Ecto neural progenitor cell (in vitro differentiated cells): ENCODE data around the gene XYLT1.

Source experiments
- DNase-seq: peaks from one replicate; pipeline ENCODE4 v3.0.0-alpha.2; 2018; ENCODE audit warnings: low spot score

The XYLT1 gene

DNA sequence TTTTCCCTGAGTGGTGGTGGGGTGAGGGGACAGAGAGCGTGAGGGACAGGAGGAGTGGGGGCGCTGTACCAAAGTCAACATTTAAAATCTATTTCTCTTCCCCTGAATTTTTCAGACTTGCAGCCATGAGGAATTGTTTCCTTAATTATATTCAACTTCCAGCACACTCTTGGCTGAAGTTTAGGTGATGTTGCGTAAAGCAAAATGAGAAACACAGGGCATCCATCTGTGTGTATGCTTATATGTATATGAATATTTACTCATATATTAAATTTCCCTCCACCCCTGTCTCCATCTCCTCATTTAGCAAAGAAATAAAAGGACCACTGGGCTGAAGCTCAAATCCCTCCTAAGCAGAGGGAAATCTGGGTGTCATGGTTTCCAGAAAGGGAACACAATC is 218.1 kb downstream of the XYLT1 start:
- no peak for DNase-seq

DNA sequence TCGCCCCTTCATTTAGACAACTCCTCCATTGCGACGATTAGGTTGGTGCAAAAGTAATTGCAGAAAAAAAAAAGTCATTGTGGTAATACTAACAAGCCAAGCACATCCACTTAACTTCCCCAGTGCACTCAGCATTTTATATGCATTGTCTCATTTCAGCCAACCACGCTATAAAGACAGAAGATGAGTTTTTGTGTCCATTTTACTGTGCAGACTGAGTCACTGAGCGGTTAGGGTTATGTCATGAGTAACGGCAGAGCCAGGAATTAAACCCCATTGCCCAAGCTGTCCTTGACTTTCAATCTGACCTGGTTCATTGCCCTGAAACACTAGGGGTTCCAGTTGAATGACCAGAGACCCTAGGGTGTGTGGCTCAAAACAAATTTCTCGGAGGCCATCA is 218.7 kb downstream of the XYLT1 start:
- DNase-seq, result no peak

DNA sequence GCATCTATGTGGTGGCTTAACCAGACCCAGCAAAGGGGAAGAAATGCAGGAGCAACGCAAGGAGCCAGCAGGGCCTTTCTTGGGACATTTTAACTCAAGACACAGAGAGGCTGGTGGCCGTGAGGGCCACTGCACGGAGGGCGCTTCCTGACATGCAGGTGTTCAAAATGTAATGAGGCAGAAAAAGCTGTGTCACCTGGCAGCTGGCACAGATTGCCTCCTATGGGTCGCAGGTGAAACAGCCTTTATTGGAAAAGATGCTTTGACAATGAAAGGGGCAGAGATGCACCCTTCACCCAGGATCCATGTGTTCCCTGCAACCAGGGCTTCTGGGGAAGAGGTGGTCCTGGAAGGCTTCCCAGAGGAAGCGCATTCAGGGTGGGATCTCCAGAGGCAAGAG is 219.3 kb downstream of the XYLT1 start:
- no peak for DNase-seq

DNA sequence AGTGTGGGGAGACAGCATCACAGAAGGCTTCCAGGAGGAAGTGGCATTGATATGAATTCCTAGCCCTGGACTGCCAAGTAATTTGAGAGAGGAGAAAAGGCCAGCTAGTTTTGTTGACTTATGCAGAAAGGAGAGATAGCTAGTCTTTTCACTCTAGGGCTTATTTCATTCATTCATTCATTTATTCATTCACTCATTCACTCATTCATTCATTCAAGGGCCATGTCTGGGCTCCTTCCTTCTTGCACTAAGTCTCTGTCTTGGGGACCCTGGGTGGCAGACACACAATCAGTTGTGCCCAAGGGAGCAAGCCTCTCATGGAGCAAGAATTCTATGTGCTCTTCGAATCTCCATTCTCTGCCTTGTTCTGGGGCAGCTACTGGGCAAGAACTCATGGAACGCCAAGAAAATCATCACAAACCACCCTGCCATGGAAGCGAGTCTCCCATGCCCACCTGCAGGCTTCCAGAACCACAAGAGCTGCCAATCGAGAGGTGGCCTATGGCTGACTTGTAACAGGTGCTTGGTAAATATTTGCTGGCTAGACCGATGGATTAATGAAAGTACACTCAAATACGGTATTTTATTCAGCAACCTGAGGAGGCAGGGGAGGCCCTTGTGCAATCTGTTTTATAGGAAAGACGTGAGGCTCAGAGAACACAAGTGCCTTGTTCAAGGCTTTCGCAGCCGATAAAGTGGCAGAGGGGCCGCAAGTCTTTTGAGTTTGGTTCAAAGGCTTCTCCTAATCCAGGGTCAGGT is 223.6 kb downstream of the XYLT1 start:
- no peak for DNase-seq

DNA sequence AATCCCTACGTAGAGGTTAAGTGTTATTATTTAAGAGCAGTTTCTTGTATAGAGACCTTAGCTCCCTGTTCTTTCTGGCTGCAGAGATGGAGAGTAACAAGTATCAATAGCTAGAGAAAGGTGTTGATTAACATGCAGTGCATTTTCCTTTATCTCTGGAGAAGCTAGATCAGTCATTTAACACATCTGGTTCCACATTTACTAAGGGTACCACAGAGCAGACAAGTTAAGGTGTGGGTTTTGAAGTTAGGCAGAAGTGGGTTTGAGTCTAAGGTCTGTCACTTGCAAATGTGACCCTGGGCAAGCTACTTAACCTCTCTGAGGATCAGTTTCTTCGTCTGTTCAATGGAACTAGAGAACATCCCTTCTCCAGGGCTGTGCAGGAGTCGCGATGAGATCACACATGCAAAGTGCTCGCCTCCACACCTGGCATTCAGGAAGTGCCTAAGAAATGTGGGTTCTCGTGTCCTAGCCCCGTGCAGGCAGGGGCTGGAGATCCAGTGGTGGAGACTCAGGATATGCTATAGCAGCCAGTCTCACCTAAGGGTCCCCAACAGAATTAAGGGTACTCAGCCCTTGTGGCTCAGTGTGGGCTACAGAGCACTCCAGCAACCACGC is 224.4 kb downstream of the XYLT1 start:
- no peak for DNase-seq

DNA sequence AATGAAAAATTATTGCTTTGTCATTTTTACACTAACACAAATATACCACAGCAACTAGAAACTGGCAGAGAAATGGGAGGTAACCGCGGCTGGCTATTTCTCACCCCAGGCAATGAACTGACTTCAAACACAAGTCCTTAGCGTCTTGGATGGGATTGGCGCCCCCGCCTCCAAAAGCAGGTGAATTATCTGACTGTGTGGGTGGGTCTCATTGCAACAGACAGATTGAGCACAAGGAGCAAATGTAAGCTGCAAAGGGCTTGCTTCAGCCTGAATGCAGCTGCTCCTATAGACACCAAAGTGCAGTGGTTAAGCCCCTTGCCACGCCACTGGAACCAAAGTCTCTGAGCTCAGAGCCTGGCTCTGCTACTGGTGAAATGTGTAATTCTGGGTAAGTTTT is 225.0 kb downstream of the XYLT1 start:
- no peak for DNase-seq

DNA sequence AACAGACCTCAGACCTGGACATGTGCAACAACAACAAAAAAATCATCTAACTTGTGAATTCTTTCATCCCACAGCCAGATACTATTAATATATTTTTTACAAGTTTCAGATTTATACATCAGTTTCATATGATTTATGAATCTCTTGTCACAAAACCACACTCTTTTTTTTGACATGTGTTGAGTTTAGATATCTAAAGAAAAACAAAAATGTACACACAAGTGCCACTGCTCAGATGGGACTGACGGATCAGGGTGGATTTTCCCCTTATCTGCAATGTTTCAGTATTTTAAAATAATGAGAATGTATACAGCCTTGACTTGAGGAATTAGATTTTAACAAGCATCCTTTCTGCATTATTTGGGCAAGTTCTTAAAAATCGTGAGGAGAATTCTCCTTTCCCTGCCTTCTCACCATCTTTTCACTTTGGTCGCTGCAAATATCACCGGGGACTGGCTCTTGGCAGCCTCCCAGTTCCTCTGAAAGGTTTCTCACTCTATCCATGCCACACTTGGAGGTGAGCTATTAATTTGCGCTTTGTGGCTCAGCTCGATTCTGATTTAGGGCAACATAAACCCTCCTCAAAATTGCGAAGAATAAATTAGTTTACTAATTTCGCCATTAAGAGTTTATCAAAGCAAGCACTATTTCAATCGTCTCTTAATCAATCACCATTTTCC is 225.7 kb downstream of the XYLT1 start:
- DNase-seq, result no peak

DNA sequence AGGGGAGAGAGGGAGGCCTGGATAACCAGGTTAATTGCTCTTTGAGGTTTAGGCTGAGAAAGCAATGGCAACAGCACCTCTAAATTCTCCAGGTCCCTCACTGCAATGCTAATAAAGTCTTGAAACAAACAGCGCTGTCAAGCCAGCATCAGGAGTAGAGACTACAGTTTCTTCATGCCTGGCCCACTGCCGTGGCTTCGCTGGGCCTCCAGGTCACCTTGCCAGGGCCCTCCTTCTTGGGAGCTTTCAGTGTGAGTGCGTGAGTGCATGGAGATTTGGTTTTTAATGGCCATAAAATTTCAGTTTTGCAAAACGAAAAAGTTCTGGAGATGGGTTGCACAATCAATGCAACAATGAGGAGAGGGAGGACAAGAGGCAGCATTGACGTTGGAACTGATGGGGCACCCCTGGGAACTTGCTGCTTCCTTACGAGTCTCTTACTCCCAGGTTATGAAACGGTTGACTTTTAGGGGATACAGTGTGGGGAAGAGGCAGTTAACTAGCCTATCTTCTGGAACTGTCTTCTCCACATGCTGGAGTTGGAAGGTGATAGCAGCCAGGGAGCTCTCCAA is 229.4 kb downstream of the XYLT1 start:
- DNase-seq, result no peak

DNA sequence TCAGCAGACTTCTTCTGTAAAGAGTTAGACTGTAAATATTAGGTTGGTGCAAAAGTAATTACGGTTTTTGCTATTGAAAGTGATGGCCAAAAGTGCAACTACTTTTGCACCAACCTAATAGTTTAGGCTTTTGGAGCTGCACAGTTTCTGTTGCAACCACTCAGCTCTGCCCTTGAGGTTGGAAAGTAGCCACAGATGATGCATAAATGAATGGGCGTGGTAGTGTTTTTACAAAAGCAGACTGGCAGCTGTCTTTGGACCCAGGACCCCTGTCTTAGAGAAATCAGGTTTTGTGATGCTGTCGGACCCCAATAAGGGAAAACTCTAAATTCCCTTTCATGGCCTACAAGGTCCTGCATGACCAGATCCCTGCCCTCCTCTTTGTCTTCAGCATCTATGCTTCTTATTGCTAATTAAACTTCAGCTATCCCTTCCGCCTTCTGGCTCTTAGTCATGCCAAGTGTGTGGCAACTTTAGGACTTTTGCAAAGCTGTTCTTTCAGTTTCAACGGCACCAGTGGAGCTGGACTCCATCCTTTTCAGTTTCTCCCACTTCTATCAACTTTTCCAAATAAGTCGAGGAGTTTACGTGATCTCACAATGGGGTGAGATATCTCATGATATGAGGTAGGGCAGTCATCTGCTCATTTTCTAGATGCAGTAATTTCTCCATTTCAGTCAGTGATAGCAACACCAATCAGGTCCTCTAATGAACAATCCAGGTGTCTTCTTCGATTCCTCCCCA is 232.3 kb downstream of the XYLT1 start:
- DNase-seq, result no peak

DNA sequence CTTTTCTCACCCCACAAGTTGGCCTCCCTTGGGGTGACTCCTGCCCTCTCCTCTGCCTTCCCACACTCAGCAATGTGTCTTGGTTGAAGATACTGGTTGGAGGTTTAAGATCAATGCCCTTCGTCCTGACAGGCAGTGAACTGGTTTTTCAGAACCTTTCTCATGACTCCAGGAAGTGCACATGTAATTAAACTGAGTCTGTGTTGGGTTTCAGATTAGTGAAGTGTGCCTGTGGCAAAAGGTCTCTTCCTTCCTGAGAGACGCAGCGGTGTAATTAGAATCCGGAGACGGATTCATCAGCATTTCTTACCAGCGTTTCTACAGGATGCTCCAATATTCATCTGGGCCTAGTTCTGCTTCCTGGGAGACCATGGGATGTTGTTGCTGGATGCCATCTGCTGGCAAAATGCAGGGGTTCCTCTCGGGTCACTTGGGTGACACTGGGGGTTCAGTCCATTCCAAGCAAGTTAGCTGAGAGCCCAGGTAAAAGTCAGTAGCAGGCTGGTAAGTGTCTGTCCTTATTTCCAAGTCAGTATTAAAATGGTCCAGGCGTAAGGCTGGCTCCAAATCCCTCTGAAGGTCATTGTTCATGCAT is 233.3 kb downstream of the XYLT1 start:
- no peak for DNase-seq

DNA sequence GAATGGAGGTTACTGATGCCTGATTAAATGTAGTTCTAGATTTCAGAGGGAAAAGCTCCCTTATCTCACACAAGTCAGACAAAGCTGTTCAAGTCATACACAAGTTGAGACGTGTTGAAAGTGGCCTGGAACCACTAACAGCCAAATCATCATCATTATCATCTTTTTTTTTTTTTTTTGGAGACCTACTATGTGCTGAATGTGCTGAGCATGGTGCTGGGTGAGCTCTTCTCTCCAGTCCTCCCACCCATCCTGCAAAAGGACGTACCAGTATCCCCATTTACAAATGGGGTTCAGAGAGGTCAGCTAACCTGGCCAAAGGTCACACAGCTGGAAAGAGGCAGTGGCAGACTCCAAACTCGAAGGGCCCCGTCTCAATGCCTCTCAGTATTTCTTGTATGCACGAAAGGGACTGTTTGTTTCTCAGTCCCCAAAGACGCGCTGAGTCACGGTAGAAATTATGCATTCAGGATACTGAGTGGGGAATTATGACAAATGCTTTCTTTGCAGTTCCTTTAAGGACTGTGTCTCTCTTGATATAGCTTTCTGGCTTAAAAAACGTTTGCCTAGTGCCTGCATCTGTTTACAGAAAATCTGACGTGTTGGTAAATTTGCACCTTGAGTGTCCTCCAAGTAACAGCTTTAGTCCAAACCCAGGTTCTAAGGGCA is 235.5 kb downstream of the XYLT1 start:
- DNase-seq, result no peak

DNA sequence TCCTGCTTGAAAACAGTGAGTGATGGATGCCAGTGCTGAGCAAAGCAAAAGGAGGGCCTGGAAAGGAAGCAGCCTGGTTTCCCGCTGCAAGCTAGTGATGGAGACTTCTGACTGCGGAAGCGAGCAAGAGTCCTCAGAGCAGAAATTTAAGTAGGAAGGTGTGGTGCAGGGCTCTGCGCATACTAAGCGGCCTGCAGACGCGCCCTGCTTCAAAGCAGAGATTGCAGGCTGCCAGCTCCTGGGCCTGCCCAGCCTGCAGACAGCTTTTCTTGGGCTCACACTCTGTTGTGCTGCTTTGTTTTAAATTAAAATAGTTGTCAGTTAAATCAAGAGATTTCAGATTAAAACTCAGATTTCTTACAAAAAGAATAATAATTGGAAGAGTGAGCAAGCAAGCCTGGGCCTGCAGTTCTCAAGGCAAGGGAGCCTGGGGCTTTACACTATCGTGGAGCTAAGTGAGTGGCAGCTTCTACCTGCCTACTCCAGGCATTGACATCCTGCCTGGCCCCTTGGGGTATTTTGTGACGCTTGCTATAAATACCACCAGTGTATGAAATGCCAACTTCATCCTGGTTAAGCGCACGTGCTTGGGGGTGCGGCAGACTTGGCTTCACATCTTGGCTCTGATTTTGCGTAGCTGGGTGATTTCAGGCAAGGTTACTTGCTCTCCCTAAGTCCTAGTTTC is 237.3 kb downstream of the XYLT1 start:
- DNase-seq, result no peak

DNA sequence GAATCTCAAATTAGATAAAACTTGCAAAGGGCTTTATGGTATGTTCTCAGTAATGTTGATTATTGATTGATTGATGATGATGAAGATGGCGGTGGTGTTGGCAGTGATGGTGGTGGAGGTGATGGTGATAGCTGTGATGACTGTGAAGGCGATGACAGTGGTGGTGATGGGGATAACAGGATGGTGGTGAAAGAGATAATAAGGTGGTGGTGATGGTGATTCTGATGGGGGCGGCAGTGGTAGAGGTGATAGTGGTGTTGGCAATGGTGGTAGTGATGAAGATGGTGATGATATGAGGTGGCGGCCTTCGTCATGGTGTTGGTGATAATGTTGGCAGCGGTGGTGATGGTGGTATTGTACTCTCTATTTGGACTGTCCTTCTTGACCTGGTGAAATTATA is 238.3 kb downstream of the XYLT1 start:
- no peak for DNase-seq

DNA sequence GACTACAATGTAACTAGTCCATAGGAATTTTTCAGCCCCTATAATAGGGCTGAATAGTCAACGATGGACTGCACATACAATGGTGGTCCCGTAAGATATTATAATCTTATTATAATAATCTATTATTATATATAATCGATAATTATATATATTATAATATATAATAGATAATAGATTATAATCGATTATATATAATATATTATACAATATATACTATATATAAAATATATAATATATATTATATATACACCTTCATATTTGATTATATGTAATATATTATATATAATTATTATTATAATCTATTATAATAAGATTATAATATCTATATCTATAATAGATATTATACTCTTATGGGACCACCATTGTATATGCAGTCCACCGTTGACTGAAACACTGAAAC is 238.8 kb downstream of the XYLT1 start:
- no peak for DNase-seq

DNA sequence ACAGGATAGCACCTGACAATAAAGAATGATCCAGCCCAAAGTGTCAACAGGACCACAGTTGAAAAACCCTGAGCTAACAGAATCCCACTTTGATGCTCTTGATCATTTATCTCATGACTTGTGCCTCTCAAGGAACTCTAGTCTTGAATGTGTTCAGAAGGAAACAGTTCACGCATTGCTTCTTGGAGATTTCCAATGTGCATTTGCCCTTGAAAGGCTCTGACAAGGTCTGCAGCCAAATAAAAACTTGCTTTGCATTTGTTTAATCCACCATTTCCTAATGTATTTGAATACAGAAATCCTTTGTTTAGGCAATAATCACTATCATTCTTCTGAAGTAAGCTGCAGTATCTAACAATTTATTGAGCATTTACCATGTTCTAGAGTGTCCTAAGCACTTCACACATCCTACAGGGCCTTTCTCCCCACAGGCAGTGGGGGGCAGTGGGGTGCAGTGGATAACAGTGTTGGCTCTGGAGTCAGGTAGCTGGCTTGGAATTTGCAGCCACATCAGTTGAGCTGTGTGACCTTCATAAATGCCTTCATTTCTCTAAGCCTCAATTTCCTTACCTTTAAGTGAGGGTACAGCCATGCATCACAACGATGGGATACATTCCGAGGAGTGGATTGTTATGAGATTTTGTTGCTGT is 239.7 kb downstream of the XYLT1 start:
- DNase-seq, result no peak

DNA sequence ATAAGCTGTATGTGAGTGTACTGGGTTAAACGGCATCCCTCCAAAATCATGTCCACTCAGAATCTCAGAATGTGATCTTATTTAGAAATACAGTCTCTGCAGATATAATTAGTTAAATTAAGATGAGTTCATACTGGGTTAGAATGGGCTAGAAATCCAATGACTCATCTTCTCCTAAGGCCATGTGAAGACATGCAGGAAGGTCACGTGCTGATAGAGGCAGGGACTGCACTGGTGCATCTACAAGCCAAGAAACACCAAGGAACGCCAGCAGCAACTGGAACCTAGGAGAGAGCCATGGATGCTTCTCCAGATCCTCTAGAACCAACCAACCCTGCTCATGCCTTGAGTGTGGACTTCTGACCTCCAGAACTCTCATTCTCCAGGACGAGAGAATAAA is 241.0 kb downstream of the XYLT1 start:
- no peak for DNase-seq

DNA sequence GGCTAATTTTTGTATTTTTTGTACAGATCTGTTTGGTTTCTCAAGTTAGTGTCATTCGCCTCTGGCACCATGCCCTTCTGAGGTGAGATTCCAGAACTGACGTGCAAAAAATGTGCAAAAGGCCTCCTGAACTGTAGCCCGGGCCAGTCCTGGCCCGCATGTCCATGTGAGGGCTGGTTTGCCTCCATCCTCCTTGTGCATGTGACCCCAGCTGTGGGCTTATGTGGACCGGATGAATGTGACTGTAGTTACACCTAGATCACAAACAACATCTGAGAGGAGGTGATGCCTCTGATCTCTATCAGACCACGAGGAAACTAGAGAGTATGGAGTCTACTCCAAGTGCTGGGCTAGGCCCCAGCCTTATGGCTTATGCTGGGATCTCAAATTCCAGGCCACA is 241.6 kb downstream of the XYLT1 start:
- DNase-seq, result no peak

DNA sequence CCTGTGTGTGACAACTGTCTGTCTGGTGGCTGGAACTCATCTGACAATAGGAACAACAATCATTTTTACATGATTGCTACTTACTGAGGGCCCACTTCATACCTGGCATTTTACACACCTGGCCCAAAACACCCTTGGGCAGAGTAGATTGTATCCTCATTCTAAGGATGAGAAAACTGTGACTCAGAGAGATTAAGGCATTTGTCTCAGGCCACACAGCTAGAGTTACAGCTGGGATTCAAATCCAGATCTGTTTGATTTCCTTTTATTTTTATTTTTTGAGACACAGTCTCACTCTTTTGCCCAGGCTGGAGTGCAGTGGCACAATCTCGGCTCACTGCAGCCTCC is 242.1 kb downstream of the XYLT1 start:
- DNase-seq, result no peak

DNA sequence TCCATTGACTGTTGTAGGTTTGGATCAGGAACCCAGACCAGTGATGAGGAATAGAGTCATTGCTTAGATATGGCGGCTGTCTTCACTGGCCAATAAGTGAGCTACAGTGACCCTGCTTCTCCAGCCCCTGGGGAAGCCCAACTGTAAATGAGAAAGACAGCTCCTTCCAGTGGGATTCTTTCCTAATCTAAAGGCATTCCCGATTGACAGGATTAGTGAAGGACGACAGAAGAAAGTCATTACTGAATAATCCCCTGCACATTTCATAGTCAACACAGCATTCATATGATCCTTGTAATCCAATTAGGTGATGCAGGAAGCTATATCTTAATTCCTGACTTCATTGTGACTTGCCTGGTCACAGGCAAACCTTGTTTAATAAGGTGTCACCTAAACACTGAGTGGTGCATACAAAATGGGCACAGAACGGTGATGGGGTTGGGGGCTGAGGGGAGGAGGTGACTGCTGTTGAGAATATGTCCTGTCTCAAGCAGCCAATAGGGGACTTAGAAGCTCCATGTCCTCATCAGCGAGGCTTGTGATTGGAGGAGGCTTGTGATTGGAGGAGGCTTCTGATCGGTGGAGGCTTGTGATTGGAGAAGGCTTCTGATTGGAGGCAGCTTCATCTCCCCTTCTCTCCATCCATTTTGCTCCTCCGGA is 242.6 kb downstream of the XYLT1 start:
- no peak for DNase-seq

DNA sequence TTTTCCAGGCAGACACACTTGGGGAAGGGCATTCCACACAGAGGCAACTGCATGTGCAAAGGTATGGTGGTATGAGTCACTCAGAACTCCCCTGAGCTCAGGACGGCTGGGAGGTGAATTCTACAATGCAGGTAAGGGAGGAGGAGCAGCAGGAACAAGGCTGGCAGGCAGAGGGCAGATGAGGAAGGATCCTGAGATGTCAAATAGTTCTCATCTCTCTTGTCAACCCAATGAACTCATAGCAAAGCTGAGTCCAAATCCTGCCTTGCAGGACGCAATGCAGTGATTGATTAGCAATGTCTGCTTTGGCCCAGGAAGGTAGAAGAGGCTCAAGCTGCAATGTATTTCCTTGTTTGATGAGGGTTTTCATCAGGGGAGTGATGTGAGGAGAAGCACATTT is 243.5 kb downstream of the XYLT1 start:
- DNase-seq, result no peak
